ENCODE measurements around the gene GHRL. TPM values are rescaled to one million over a fixed set of nuclear protein-coding genes. Genes with fewer than 3 reads are reported as not detected.

Gene GHRL
- total RNA-seq, 1 donor from 2014 or later: not detected

GRCh38 chr3:10288575-10288960 lies 4.2 kb downstream of the GHRL start:
- no peak overlapping the region for H3K4me3 ChIP-seq (ENCODE audit: low read depth, low read length)
- no peak for DNase-seq (ENCODE audit: low read depth)
- H3K36me3 ChIP-seq (ENCODE audit: control insufficient read depth, insufficient read depth, low read length): no peaks in the 10 kb centered on the region
- TF ChIP-seq CTCF (IDR thresholded peaks at IDR 0.05; ENCODE audit: insufficient read depth, low read length, poor library complexity, severe bottlenecking): no peak
- no peaks in the 10 kb centered on the region for H3K27me3 ChIP-seq (ENCODE audit: control insufficient read depth, insufficient read depth, low read length)

GRCh38 chr3:10287936-10288574 lies 4.7 kb downstream of the GHRL start:
- DNase-seq (ENCODE audit: low read depth): no peak
- Histone ChIP-seq H3K27me3 (ENCODE audit: control insufficient read depth, insufficient read depth, low read length) (no peaks in the 10 kb centered on the region), H3K4me3 (ENCODE audit: low read depth, low read length) (no peak overlapping the region), H3K36me3 (ENCODE audit: control insufficient read depth, insufficient read depth, low read length) (no peaks in the 10 kb centered on the region)
- TF ChIP-seq CTCF (IDR thresholded peaks at IDR 0.05; ENCODE audit: insufficient read depth, low read length, poor library complexity, severe bottlenecking): no peak

- Histone ChIP-seq H3K4me3 (ENCODE audit: low read depth, low read length) (no peak overlapping the region), H3K27me3 (ENCODE audit: control insufficient read depth, insufficient read depth, low read length) (no peaks in the 10 kb centered on the region), H3K36me3 (ENCODE audit: control insufficient read depth, insufficient read depth, low read length) (no peaks in the 10 kb centered on the region)
- TF ChIP-seq CTCF (IDR thresholded peaks at IDR 0.05; ENCODE audit: insufficient read depth, low read length, poor library complexity, severe bottlenecking): no peak
- no peak for DNase-seq (ENCODE audit: low read depth)
Observed at GRCh38 chr3:10286596-10287295, 6.0 kb downstream of the GHRL start.

GRCh38 chr3:10286133-10286524 lies 6.6 kb downstream of the GHRL start:
- no peaks in the 10 kb centered on the region for H3K36me3 ChIP-seq (ENCODE audit: control insufficient read depth, insufficient read depth, low read length)
- no peak for TF ChIP-seq CTCF (IDR thresholded peaks at IDR 0.05; ENCODE audit: insufficient read depth, low read length, poor library complexity, severe bottlenecking)
- no peak for DNase-seq (ENCODE audit: low read depth)
- no peak overlapping the region for H3K4me3 ChIP-seq (ENCODE audit: low read depth, low read length)
- no peaks in the 10 kb centered on the region for H3K27me3 ChIP-seq (ENCODE audit: control insufficient read depth, insufficient read depth, low read length)

GRCh38 chr3:10285272-10286132 lies 7.2 kb downstream of the GHRL start:
- H3K36me3 ChIP-seq (ENCODE audit: control insufficient read depth, insufficient read depth, low read length): no peaks in the 10 kb centered on the region
- DNase-seq (ENCODE audit: low read depth): no peak
- no peak for TF ChIP-seq CTCF (IDR thresholded peaks at IDR 0.05; ENCODE audit: insufficient read depth, low read length, poor library complexity, severe bottlenecking)
- no peaks in the 10 kb centered on the region for H3K27me3 ChIP-seq (ENCODE audit: control insufficient read depth, insufficient read depth, low read length)
- no peak overlapping the region for H3K4me3 ChIP-seq (ENCODE audit: low read depth, low read length)

Measured in kidney epithelial cell (primary cell).